AG04450 (cell line): ENCODE data around the gene USF1. TPM values are rescaled to one million over a fixed set of nuclear protein-coding genes. Genes with fewer than 3 reads are reported as not detected.

Experiments
- CTCF ChIA-PET: fragments of 300-600, 350-600 bp; formaldehyde crosslinking; extraction: SDS; loops from one replicate; lab custom pipeline; 2022; ENCODE audit warnings: antibody characterized with exemption, inconsistent platforms; lab: Charles Lee
- POLR2A ChIA-PET: fragments of 350-600 bp; formaldehyde crosslinking; extraction: SDS; loops from one replicate; lab custom pipeline; 2021; ENCODE audit warnings: antibody characterized with exemption, inconsistent platforms; lab: Yijun Ruan, JAX
- DNase-seq: peaks from one replicate; pipeline ENCODE4 v3.0.0-alpha.2; 2011; ENCODE audit warnings: low read depth, low spot score
- H3K27ac ChIP-seq: one replicate; pipeline ENCODE4 v1.5.1; 2012; ENCODE audit warnings: low read depth, low read length, control low read depth
- H3K27me3 ChIP-seq: one replicate; pipeline ENCODE4 v1.6.0; 2012; ENCODE audit warnings: low read length; ENCODE audit not compliant: control insufficient read depth, insufficient read depth
- H3K4me3 ChIP-seq: 2 replicates; pipeline ENCODE4 v1.5.1; 2011; ENCODE audit warnings: mild to moderate bottlenecking, low read depth, low read length, control low read depth
- H3K9me3 ChIP-seq: 2 replicates; pipeline ENCODE4 v1.5.1; 2012; ENCODE audit warnings: low read length; ENCODE audit not compliant: control insufficient read depth, insufficient read depth
- CTCF ChIP-seq: IDR thresholded peaks from 2 replicates; pipeline ENCODE4 v1.5.1; 2011; ENCODE audit warnings: low read depth, low read length, control low read depth, inconsistent platforms
- polyA plus RNA-seq: library from polyadenylated mRNA; depleted of rRNA; stranded (reverse); fragments of >200 nt; gene quantifications from 2 replicates; pipeline ENCODE4 v1.2.3, GENCODE V29; 2011

USF1 gene
- polyA plus RNA-seq, 1 experiment, result 32.6 TPM

- Histone ChIP-seq H3K9me3 (no peaks in the 10 kb centered on the region; the same call in 1 of the 2 replicates), H3K27me3 (no peaks in the 10 kb centered on the region), H3K4me3 (no peak overlapping the region), H3K27ac (no peak overlapping the region)
- no peak for DNase-seq
- CTCF ChIA-PET, result interaction anchor here (1.0 to 3.6 kb wide), 2 partner anchors 46 to 58 kb away, joined by 7 to 39 read pairs; partner anchors contain the start of gene KLHDC9
- no peak for TF ChIP-seq CTCF
- POLR2A ChIA-PET, result no interaction called here
Observed at GRCh38 chr1:161039546-161039945, 6.2 kb downstream of the USF1 start.

- DNase-seq, result no peak
- ChIA-PET CTCF (no interaction called here), POLR2A (no interaction called here)
- Histone ChIP-seq H3K4me3 (no peak overlapping the region), H3K27ac (no peak overlapping the region), H3K27me3 (no peaks in the 10 kb centered on the region), H3K9me3 (no peaks in the 10 kb centered on the region; the same call in 1 of the 2 replicates)
- TF ChIP-seq CTCF, result no peak
Observed at GRCh38 chr1:161039154-161039545, 6.6 kb downstream of the USF1 start.

- TF ChIP-seq CTCF, result no peak
- no peak within 1 kb of the TSS for H3K4me3 ChIP-seq
Observed at GRCh38 chr1:161038523-161039153, 7.1 kb downstream of the USF1 start, which contains the start of gene TSTD1. TSS of gene TSTD1 (minus strand) at chr1:161038964. CDS start at chr1:161038889, 75 bp downstream.

GRCh38 chr1:161037661-161038522, 7.9 kb downstream of the USF1 start:
- ChIA-PET POLR2A (interaction anchor here (0.5 kb wide), 1 partner anchor 61 kb away, joined by 3 read pairs; no protein-coding TSS in a partner anchor), CTCF (no interaction called here)
- Histone ChIP-seq H3K4me3 (no peak overlapping the region), H3K27ac (no peak overlapping the region), H3K27me3 (no peaks in the 10 kb centered on the region), H3K9me3 (no peaks in the 10 kb centered on the region; the same call in 1 of the 2 replicates)
- TF ChIP-seq CTCF, result no peak
- DNase-seq, result no peak

More at GRCh38 chr1:161038523-161039153, 7.1 kb downstream of the USF1 start, which contains the start of gene TSTD1:
- ChIA-PET CTCF (no interaction called here), POLR2A (no interaction called here)
- no peaks in the 10 kb centered on the region; the same call in 1 of the 2 replicates for H3K9me3 ChIP-seq
- H3K27me3 ChIP-seq, result no peaks in the 10 kb centered on the region
- DNase-seq, result no peak
- H3K27ac ChIP-seq, result no peak within 1 kb of the TSS

- Histone ChIP-seq H3K27me3 (peaks cover 2% of the 10 kb centered on the region), H3K9me3 (no peaks in the 10 kb centered on the region; the same call in 1 of the 2 replicates), H3K4me3 (no peak overlapping the region), H3K27ac (no peak overlapping the region)
- ChIA-PET POLR2A (interaction anchor here (0.7 kb wide), 1 partner anchor 11 kb away, joined by 9 read pairs; no protein-coding TSS in a partner anchor), CTCF (no interaction called here)
- TF ChIP-seq CTCF, result no peak
- DNase-seq, result no peak
Observed at GRCh38 chr1:161033751-161034150, 12.0 kb downstream of the USF1 start.
